Hypothalamus (tissue), 51 donors: ENCODE measurements around the gene FKBP14.
"Not testable (repeated sequence)": the region's sequence is repeated elsewhere in the genome, so short reads cannot be mapped to it uniquely, and the experiment has no call there.

ENCODE experiments used
- DNase-seq, 51 donors: peaks; one replicate each; lab custom pipeline; 2025; lab: John Stamatoyannopoulos, UW

The FKBP14 gene

GRCh38 chr7:29965030-29965429 lies 61.5 kb downstream of the FKBP14 start:
- DNase-seq = peak in 1 of 51 donors; percentile 43

GRCh38 chr7:29962035-29962434 lies 64.5 kb downstream of the FKBP14 start:
- no peak for DNase-seq

- not testable (repeated sequence) for DNase-seq
Observed at GRCh38 chr7:29961611-29962010, 64.9 kb downstream of the FKBP14 start.
